Keratinocyte (primary cell): ENCODE results near the gene RAMP1. TPM values are rescaled to one million over a fixed set of nuclear protein-coding genes. Genes with fewer than 3 reads are reported as not detected.

Source experiments
- DNase-seq: peaks from one replicate; pipeline ENCODE4 v3.0.0-alpha.2; 2011; ENCODE audit warnings: low read depth, missing footprints, low spot score
- FAIRE-seq: peaks from 2 replicates; lab custom pipeline; 2011; peaks lifted over from hg19 to GRCh38; lab: Jason Lieb, UNC
- H2AFZ ChIP-seq: 2 replicates; pipeline ENCODE4 v1.6.0; 2012; ENCODE audit warnings: low read length, control low read depth, inconsistent platforms; ENCODE audit not compliant: control insufficient read depth
- H3K27ac ChIP-seq: 2 replicates; pipeline ENCODE4 v1.5.1; 2011; ENCODE audit warnings: low read length; ENCODE audit not compliant: control insufficient read depth, insufficient read depth
- H3K27me3 ChIP-seq: 3 replicates; pipeline ENCODE4 v1.6.0; 2011; ENCODE audit warnings: low read length; ENCODE audit not compliant: control insufficient read depth, insufficient read depth; ENCODE audit errors: extremely low read depth
- H3K36me3 ChIP-seq, 2 experiments: 2 replicates in 1 of 2; 3 replicates in 1 of 2; pipeline ENCODE4 v1.5.1; 2011; ENCODE audit warnings: low read length in 2 of 2, mild to moderate bottlenecking in 1 of 2; ENCODE audit not compliant: control insufficient read depth in 2 of 2, insufficient read depth in 2 of 2; ENCODE audit errors: extremely low read depth in 1 of 2
- H3K4me1 ChIP-seq: 3 replicates; pipeline ENCODE4 v1.5.1; 2011; ENCODE audit warnings: low read length; ENCODE audit not compliant: control insufficient read depth, insufficient read depth; ENCODE audit errors: extremely low read depth
- H3K4me2 ChIP-seq: 3 replicates; pipeline ENCODE4 v1.6.0; 2011; ENCODE audit warnings: low read depth, low read length; ENCODE audit not compliant: control insufficient read depth, insufficient read depth; ENCODE audit errors: extremely low read depth
- H3K4me3 ChIP-seq, 3 experiments: fragments of 200-600 bp in 1 of 3; sonication (generic) in 1 of 3; 2 replicates in 2 of 3; 3 replicates in 1 of 3; pipeline ENCODE4 v1.5.1; 2011 to 2016; ENCODE audit warnings: low read length in 3 of 3, mild to moderate bottlenecking in 3 of 3, control low read depth in 2 of 3, inconsistent platforms in 1 of 3, low read depth in 1 of 3, mixed read lengths in 1 of 3, mixed run types in 1 of 3, moderate library complexity in 1 of 3; ENCODE audit not compliant: control insufficient read depth in 2 of 3, insufficient read depth in 2 of 3; ENCODE audit errors: extremely low read depth in 1 of 3
- H3K79me2 ChIP-seq: 2 replicates; pipeline ENCODE4 v1.6.0; 2012; ENCODE audit warnings: low read length; ENCODE audit not compliant: control insufficient read depth, insufficient read depth
- H3K9ac ChIP-seq: 3 replicates; pipeline ENCODE4 v1.6.0; 2011; ENCODE audit warnings: low read length; ENCODE audit not compliant: control insufficient read depth, insufficient read depth; ENCODE audit errors: extremely low read depth
- H3K9me1 ChIP-seq: 3 replicates; pipeline ENCODE4 v1.6.0; 2011; ENCODE audit warnings: low read length; ENCODE audit not compliant: control insufficient read depth, insufficient read depth; ENCODE audit errors: extremely low read depth
- H3K9me3 ChIP-seq: 2 replicates; pipeline ENCODE4 v1.5.1; 2012; ENCODE audit warnings: low read depth, low read length; ENCODE audit not compliant: control insufficient read depth
- H4K20me1 ChIP-seq: 3 replicates; pipeline ENCODE4 v1.6.0; 2011; ENCODE audit warnings: low read length; ENCODE audit not compliant: control insufficient read depth, insufficient read depth; ENCODE audit errors: extremely low read depth
- CTCF ChIP-seq, 3 experiments: IDR thresholded peaks in 1 of 3; conservative IDR thresholded peaks in 1 of 3; optimal IDR thresholded peaks in 1 of 3; 2 replicates in 2 of 3; 3 replicates in 1 of 3; pipeline versions ENCODE3 to v1.5.1; 2011; ENCODE audit warnings: low read length in 3 of 3, mild to moderate bottlenecking in 3 of 3, moderate library complexity in 2 of 3, control low read depth in 1 of 3, inconsistent platforms in 1 of 3; ENCODE audit not compliant: insufficient read depth in 2 of 3; ENCODE audit errors: extremely low read depth in 1 of 3
- EZH2 ChIP-seq: IDR thresholded peaks from one replicate; pipeline ENCODE4 v1.6.1; 2012; ENCODE audit warnings: inconsistent platforms, mild to moderate bottlenecking, low read length, moderate library complexity
- dilution Hi-C: fragments of 300-500 bp; cut with MboI; formaldehyde crosslinking; loops from one replicate; pipeline ENCODE4 v1.7.0; 2020; ENCODE audit warnings: low sequenced_read_pairs; ENCODE audit not compliant: extremely low pct_ligation_motif_present
- polyA plus RNA-seq, 5 experiments: library from polyadenylated mRNA; depleted of rRNA in 3 of 5; stranded (reverse) in 3 of 5; stranded (forward) in 1 of 5; unstranded in 1 of 5; fragments of >200 nt; gene quantifications; 1 replicate in 1 of 5; 2 replicates in 3 of 5; 3 replicates in 1 of 5; pipeline versions ENCODE4 v1.2.1 to v1.2.3, GENCODE V29; 2011 to 2012; ENCODE audit warnings: missing spikeins in 2 of 5, low read depth in 1 of 5, low replicate concordance in 1 of 5

The RAMP1 gene
- polyA plus RNA-seq, 1 donor (not counting 4 experiments of a cell fraction or from before 2014, with no cell fraction given): 0.69 TPM

DNA sequence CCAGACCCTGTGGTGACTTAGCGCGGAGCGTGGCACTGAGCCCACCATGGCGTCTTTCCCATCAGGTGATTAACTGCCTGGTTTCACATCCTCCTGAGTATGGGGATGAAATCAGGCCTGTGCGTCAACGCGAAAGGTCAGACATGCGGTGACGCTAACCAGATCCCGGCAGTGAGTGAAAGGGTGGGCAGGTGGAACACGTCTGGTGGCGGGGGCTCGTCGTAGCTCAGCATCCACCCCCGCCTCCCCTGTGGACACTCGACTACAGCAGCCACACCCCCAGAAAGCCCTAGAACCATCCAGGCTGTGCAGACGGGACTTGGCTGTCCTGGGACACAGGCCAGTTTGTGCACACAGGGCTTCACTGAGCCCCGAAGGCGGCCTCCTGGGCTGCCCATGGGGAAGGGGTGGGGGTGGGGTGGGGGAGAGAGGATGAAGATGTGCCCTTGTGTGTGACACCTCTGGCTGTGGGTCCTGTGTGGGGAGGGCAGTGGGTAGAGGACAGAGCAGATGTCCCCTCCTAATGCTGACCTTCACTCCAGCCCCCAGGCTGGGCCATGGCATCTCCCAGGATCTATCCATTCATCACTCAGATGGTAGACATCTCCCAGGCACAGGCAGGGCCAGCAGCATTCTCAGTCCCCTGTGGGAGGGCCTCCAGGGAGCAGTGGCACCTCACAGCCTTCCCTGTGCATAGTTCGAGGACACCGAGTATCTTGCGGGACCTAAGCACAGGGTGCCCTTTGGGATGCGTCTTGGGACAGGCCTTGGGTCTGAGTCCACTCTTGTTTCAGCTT, 27.5 kb downstream of the RAMP1 start:
- no peaks in the 10 kb centered on the region for H3K79me2 ChIP-seq
- no peaks in the 10 kb centered on the region for H3K9me3 ChIP-seq
- H3K4me1 ChIP-seq: no peaks in the 10 kb centered on the region
- no peak overlapping the region for H3K4me3 ChIP-seq
- no peaks in the 10 kb centered on the region for H3K9me1 ChIP-seq
- H2AFZ ChIP-seq: no peak overlapping the region
- no peak for FAIRE-seq
- H3K9ac ChIP-seq: no peak overlapping the region
- no peak overlapping the region for H3K27ac ChIP-seq
- H4K20me1 ChIP-seq: no peaks in the 10 kb centered on the region
- H3K36me3 ChIP-seq: no peaks in the 10 kb centered on the region
- DNase-seq: no peak
- no peaks in the 10 kb centered on the region for H3K27me3 ChIP-seq
- dilution Hi-C loops: no loop called here
- TF ChIP-seq CTCF (optimal IDR thresholded peaks at IDR 0.05 in 1 of 3, IDR thresholded peaks at IDR 0.05 in 1 of 3, conservative IDR thresholded peaks at IDR 0.05 in 1 of 3; ENCODE audit: extremely low read depth in 1 of 3, insufficient read depth in 2 of 3, low read length in 3 of 3) (no peak), EZH2 (no peak)
- no peak overlapping the region for H3K4me2 ChIP-seq

- Histone ChIP-seq H3K9me3 (no peaks in the 10 kb centered on the region), H3K36me3 (no peaks in the 10 kb centered on the region), H3K27ac (no peak overlapping the region), H3K4me1 (no peaks in the 10 kb centered on the region), H2AFZ (no peak overlapping the region), H4K20me1 (no peaks in the 10 kb centered on the region), H3K79me2 (no peaks in the 10 kb centered on the region), H3K27me3 (no peaks in the 10 kb centered on the region), H3K9me1 (no peaks in the 10 kb centered on the region), H3K9ac (no peak overlapping the region), H3K4me2 (no peak overlapping the region), H3K4me3 (no peak overlapping the region)
- dilution Hi-C loops: no loop called here
- no peak for TF ChIP-seq CTCF (optimal IDR thresholded peaks at IDR 0.05 in 1 of 3, IDR thresholded peaks at IDR 0.05 in 1 of 3, conservative IDR thresholded peaks at IDR 0.05 in 1 of 3; ENCODE audit: extremely low read depth in 1 of 3, insufficient read depth in 2 of 3, low read length in 3 of 3)
- DNase-seq (no peak), FAIRE-seq (no peak)
Measured at GRCh38 chr2:237888389-237888788, 29.0 kb downstream of the RAMP1 start.
